Measurements from ENCODE around the gene KIF18B.

Gene KIF18B

DNA sequence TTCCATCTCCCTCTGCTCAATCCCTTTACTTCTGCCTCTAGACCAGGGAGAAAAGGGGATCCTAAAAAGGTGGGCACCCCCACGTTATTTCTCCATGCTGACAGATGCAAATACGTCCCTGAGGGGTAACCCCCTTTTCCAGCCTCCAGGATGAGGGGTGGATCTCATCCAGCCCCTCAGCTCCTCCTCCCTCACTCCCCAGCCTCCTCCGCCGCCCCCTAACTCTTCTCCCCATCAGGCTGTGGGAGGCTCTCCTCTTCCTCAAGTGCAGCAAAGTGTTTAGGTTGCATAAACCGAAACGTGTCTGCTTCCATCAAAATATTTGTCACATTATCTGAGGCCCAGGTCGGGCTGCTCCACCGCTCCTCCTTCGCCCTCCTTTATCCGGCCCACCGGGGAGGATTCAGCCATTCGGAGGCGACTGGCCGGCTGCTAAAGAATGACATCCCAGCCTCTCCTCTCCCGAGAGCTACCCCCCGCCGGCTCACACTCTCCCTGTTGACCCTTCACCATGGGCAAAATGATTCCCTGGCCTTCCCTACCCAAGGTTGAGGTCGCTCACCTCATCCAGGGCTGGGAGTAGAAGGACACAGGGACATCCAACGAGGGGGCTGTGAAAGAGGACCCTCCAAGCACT is 21.7 kb upstream of the KIF18B start:
- FAIRE-seq = no peak
- TF ChIP-seq, protein P1, sequence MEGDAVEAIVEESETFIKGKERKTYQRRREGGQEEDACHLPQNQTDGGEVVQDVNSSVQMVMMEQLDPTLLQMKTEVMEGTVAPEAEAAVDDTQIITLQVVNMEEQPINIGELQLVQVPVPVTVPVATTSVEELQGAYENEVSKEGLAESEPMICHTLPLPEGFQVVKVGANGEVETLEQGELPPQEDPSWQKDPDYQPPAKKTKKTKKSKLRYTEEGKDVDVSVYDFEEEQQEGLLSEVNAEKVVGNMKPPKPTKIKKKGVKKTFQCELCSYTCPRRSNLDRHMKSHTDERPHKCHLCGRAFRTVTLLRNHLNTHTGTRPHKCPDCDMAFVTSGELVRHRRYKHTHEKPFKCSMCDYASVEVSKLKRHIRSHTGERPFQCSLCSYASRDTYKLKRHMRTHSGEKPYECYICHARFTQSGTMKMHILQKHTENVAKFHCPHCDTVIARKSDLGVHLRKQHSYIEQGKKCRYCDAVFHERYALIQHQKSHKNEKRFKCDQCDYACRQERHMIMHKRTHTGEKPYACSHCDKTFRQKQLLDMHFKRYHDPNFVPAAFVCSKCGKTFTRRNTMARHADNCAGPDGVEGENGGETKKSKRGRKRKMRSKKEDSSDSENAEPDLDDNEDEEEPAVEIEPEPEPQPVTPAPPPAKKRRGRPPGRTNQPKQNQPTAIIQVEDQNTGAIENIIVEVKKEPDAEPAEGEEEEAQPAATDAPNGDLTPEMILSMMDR (IDR thresholded peaks at IDR 0.05; ENCODE audit: insufficient read depth, missing control alignments) = no peak
- DNase-seq (ENCODE audit: insufficient read length, low spot score) = no peak

- TF ChIP-seq, protein P1 (IDR thresholded peaks at IDR 0.05; ENCODE audit: insufficient read depth, missing control alignments) = peak; percentile 7
- FAIRE-seq = no peak
- peak; percentile 98 for DNase-seq (ENCODE audit: insufficient read length, low spot score)
Measured at GRCh38 chr17:44968225-44969143, 20.9 kb upstream of the KIF18B start, which contains the start of gene C1QL1. TSS of gene C1QL1 (minus strand) at chr17:44968303. CDS start at chr17:44968048, 255 bp downstream.

DNA sequence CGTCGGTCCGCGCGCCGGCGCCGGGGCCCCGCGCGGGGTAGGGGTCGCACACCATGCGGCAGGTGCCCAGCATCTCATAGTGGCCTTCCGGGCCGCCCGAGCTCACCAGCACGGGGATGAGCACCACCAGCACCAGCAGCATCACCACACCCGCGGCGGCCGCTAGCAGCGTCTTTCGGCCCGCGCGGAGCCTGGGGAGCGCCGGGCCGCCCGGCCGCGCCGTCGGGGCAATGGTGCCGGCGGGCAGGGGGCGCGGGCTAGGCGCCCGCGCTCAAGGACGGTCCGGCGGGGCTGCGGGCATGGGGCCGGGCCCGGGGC is 20.3 kb upstream of the KIF18B start:
- TF ChIP-seq, protein P1 (IDR thresholded peaks at IDR 0.05; ENCODE audit: insufficient read depth, missing control alignments) = no peak
- FAIRE-seq (no peak), DNase-seq (ENCODE audit: insufficient read length, low spot score) (no peak)

DNA sequence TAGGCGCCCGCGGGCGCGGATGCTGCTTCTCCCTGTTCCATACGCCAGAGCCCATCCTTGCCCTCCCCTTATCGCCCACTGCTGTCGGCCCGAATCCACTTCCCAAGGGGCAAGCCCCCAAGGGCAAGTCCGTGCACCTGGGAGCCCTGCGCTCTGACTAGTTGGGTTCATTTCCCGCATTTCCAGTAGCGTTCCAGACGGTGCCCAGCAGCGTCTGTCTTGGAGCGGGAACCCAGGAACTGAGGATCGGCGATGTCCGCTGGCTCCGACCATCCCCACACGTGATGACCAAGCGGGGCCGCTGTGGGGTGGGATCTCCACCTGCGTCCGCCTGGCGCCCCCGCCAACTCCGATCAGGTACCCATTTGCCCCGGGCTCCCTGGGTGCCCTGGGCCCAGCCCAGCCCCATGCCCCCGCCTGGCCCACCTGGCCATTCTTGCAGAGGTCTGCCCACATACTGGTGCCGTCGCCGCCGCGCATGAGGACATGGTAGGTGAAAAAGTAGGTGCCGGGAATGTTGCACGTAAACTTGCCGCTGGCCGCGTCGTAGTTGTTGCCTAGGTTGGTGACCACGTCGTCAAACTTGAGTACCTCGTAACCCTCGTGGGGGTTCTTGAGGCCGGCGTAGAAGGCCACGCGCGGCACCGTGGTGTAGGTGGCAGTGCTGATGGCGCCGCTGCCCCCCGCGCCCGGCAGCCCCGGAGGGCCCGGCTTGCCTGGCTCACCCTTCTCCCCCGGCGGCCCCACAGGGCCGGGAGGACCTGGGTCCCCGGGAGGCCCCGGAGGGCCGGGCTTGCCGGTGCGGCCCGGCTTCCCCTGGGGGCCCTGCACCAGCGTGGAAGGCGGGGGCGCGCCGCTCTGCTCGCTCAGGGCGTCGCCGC is 19.7 kb upstream of the KIF18B start:
- TF ChIP-seq, protein P1 (IDR thresholded peaks at IDR 0.05; ENCODE audit: insufficient read depth, missing control alignments) = no peak
- FAIRE-seq = no peak
- no peak for DNase-seq (ENCODE audit: insufficient read length, low spot score)

DNA sequence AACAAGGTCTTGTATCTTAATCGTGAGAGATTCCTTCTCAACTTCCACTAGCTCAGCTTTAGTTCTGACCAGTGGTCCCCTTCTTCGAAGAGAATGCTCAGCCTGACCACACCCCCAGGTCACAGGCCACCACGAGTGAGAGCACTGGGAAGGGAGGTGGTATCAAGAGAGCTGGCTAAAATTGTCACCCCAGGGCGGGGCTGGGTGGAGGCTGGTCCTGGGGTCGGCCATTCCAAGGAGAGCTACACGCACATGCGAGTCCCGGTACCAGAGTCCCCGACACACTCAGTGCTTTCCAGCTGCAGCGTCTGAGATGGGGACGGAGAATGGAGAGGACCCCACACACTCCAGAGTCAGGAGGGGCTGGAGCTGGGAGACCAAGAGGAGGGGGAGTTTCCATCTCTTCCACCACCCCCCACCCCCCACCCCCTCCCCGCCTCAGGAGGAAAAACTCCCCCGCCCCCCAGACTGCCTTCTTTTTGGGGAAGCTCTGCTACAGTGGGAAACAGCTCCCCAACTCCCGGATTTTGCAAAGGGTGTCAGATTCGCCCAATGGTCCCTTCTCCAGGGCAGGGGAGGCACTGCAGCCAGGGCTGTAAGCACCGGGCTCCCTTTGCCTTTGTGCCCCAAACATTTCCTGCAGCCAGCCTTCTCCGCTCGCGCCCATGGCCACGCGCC is 18.9 kb upstream of the KIF18B start:
- DNase-seq (ENCODE audit: insufficient read length, low spot score) = no peak
- TF ChIP-seq, protein P1 (IDR thresholded peaks at IDR 0.05; ENCODE audit: insufficient read depth, missing control alignments) = no peak
- FAIRE-seq = no peak

GRCh38 chr17:44965481-44966234 is 18.1 kb upstream of the KIF18B start:
- TF ChIP-seq, protein P1 (IDR thresholded peaks at IDR 0.05; ENCODE audit: insufficient read depth, missing control alignments) = no peak
- DNase-seq (ENCODE audit: insufficient read length, low spot score) = no peak
- FAIRE-seq = no peak
